Esophagus squamous epithelium (tissue), 5 donors: ENCODE measurements around the gene APBA2. TPM values are rescaled to one million over a fixed set of nuclear protein-coding genes. Genes with fewer than 3 reads are reported as not detected.

ENCODE experiments used
- DNase-seq: peaks from one replicate; lab custom pipeline; 2025; lab: John Stamatoyannopoulos, UW
- H3K27ac ChIP-seq, 4 donors: fragments of 200-600 bp; sonication (generic); one replicate each; pipeline ENCODE4 v1.5.1; 2016 to 2019; ENCODE audit warnings: mild to moderate bottlenecking in 1 of 4
- H3K27me3 ChIP-seq, 4 donors: fragments of 200-600 bp; sonication (generic); 1 replicate in 3 of 4; 2 replicates in 1 of 4; pipeline versions ENCODE4 v1.5.1 to v1.6.0; 2017 to 2021; ENCODE audit warnings: antibody characterized with exemption in 1 of 4
- H3K36me3 ChIP-seq, 3 donors: fragments of 200-600 bp; sonication (generic); one replicate each; pipeline ENCODE4 v1.5.1; 2016 to 2019
- H3K4me1 ChIP-seq, 3 donors: fragments of 200-600 bp; sonication (generic); one replicate each; pipeline ENCODE4 v1.5.1; 2017 to 2019
- H3K4me3 ChIP-seq, 4 donors: fragments of 200-600 bp; sonication (generic); 1 replicate in 3 of 4; 2 replicates in 1 of 4; pipeline ENCODE4 v1.5.1; 2016 to 2019; ENCODE audit warnings: mild to moderate bottlenecking in 2 of 4, moderate library complexity in 1 of 4
- H3K9me3 ChIP-seq, 3 donors: fragments of 200-600 bp; sonication (generic); one replicate each; pipeline ENCODE4 v1.5.1; 2016 to 2019
- POLR2A ChIP-seq, 4 donors: fragments of 450-650 bp; IDR thresholded peaks; one replicate each; pipeline ENCODE4 v1.6.1; 2017; ENCODE audit warnings: antibody characterized with exemption in 4 of 4, mild to moderate bottlenecking in 4 of 4, moderate library complexity in 3 of 4
- WGBS, 2 donors: methylation state at CpG; one replicate each; pipeline ENCODE4 v1.1.5; 2018; 5-methylcytosine and 5-hydroxymethylcytosine counted together
- intact Hi-C: fragments of 100-400 bp; cut with DNase I; formaldehyde crosslinking; loops from one replicate; pipeline ENCODE4 v1.15.0; 2022
- total RNA-seq, 4 donors: library from RNA; depleted of rRNA; stranded (reverse); fragments of >200 nt; gene quantifications; one replicate each; pipeline ENCODE4 v1.1.0, GENCODE V29; 2016
- TF ChIP-seq, protein P1 (sequence below), 6 experiments: fragments of 450-650 bp in 4 of 6; fragments of 200-600 bp in 2 of 6; sonication (generic) in 2 of 6; IDR thresholded peaks; one replicate each; pipeline ENCODE4 v1.5.1; 2016 to 2019; ENCODE audit warnings: antibody characterized with exemption in 6 of 6, mild to moderate bottlenecking in 4 of 6, moderate library complexity in 4 of 6
- donor health status: DM: yes; HTN: yes; CAD: no.

Gene APBA2
- total RNA-seq, 4 donors from 2014 or later = 0.82 to 9.9 (median 1.6) TPM

- Histone ChIP-seq H3K4me3 (no peak overlapping the region), H3K4me1 (no peaks in the 10 kb centered on the region), H3K9me3 (no peaks in the 10 kb centered on the region), H3K36me3 (no peaks in the 10 kb centered on the region), H3K27ac (no peak overlapping the region), H3K27me3 (no peaks in the 10 kb centered on the region)
- TF ChIP-seq POLR2A (IDR thresholded peaks at IDR 0.05) = no peak
- TF ChIP-seq, protein P1, sequence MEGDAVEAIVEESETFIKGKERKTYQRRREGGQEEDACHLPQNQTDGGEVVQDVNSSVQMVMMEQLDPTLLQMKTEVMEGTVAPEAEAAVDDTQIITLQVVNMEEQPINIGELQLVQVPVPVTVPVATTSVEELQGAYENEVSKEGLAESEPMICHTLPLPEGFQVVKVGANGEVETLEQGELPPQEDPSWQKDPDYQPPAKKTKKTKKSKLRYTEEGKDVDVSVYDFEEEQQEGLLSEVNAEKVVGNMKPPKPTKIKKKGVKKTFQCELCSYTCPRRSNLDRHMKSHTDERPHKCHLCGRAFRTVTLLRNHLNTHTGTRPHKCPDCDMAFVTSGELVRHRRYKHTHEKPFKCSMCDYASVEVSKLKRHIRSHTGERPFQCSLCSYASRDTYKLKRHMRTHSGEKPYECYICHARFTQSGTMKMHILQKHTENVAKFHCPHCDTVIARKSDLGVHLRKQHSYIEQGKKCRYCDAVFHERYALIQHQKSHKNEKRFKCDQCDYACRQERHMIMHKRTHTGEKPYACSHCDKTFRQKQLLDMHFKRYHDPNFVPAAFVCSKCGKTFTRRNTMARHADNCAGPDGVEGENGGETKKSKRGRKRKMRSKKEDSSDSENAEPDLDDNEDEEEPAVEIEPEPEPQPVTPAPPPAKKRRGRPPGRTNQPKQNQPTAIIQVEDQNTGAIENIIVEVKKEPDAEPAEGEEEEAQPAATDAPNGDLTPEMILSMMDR (IDR thresholded peaks at IDR 0.05) = no peak
- no peak for DNase-seq
- 75% methylated on average over 3 to 4 of the region's 5 CpGs for WGBS, 2 donors
- intact Hi-C loops = no loop called here
These were observed 186.7 kb downstream of the APBA2 start for GRCh38 chr15:29072444-29072843.

GRCh38 chr15:29074045-29074444 lies 188.3 kb downstream of the APBA2 start:
- H3K27me3 ChIP-seq = no peaks in the 10 kb centered on the region
- H3K9me3 ChIP-seq = no peaks in the 10 kb centered on the region
- intact Hi-C loops = no loop called here
- DNase-seq = no peak
- H3K27ac ChIP-seq = no peak overlapping the region
- no peak overlapping the region for H3K4me3 ChIP-seq
- TF ChIP-seq, protein P1 (IDR thresholded peaks at IDR 0.05) = no peak
- no peak for TF ChIP-seq POLR2A (IDR thresholded peaks at IDR 0.05)
- H3K36me3 ChIP-seq = no peaks in the 10 kb centered on the region
- no peaks in the 10 kb centered on the region for H3K4me1 ChIP-seq
- 38 to 40% methylated on average over 4 of the region's 4 CpGs for WGBS, 2 donors

DNA sequence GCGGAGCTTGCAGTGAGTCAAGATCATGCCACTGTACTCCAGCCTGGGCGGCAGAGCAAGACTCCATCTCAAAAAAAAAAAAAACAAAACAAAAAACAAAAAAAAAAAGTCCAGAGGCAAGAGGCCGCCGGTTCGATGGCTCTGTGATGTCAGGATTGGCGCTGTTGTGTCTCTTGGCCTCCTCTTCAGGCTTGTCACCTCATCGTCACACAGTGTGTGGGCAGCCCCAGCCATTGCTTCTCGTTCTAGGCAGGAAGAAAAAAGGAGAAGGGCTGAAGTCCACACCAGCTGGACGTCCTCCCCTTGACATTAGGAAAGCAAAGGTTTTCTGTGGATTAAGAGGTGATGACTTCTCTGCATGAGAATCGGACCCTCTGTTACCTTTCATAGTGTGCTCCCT lies 192.8 kb downstream of the APBA2 start:
- DNase-seq = no peak
- H3K27me3 ChIP-seq = no peaks in the 10 kb centered on the region
- H3K9me3 ChIP-seq = no peaks in the 10 kb centered on the region
- H3K27ac ChIP-seq = no peak overlapping the region
- WGBS, 2 donors = 83 to 89% methylated on average over 8 to 9 of the region's 10 CpGs
- H3K36me3 ChIP-seq = no peaks in the 10 kb centered on the region
- no peaks in the 10 kb centered on the region for H3K4me1 ChIP-seq
- TF ChIP-seq POLR2A (IDR thresholded peaks at IDR 0.05) = no peak
- TF ChIP-seq, protein P1 (IDR thresholded peaks at IDR 0.05) = no peak
- intact Hi-C loops = no loop called here
- H3K4me3 ChIP-seq = no peak overlapping the region

DNA sequence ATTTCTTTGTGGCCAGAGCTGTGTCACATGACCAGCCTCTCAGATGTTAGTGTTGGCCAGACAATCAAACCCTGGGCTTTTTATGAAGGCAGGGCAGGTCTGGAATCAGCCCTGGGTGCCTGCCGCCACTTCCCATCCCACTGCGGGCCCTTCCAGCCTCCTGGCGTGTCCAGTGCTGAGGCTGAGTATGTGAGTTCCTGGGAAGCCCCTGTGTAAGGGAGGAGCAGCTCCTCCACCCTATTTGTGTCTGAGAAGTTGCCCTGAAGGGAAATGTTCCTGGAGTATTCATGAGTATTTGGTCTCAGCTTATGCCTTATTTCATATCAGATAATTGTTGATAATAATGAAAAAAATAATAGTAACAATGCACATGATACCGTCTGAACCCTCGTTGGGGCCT lies 193.7 kb downstream of the APBA2 start:
- H3K27ac ChIP-seq = no peak overlapping the region
- no peaks in the 10 kb centered on the region for H3K4me1 ChIP-seq
- DNase-seq = no peak
- H3K27me3 ChIP-seq = no peaks in the 10 kb centered on the region
- no peaks in the 10 kb centered on the region for H3K36me3 ChIP-seq
- WGBS, 2 donors = 82 to 88% methylated on average over 2 to 4 of the region's 5 CpGs
- TF ChIP-seq POLR2A (IDR thresholded peaks at IDR 0.05) = no peak
- TF ChIP-seq, protein P1 (IDR thresholded peaks at IDR 0.05) = no peak
- H3K9me3 ChIP-seq = no peaks in the 10 kb centered on the region
- H3K4me3 ChIP-seq = no peak overlapping the region
- intact Hi-C loops = no loop called here

DNA sequence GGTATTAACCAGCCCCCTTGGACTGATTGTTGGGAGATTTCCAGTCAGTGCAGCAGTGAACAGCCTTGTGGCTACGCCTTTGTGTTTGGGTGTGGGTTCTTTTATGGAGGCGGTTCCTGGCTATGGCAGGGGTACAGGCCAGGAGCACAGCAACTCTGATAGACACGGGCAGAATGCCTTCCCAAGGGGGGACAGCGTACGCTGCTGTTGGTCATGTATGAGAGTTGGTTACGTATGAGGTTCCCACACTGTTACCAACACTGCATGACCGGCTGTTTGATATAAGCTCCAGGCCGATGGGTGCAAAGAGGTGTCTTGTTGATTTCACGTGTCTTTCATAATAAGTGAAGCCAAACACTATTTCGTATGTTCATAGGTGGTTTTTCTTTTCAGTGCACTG lies 196.0 kb downstream of the APBA2 start:
- no peaks in the 10 kb centered on the region for H3K9me3 ChIP-seq
- TF ChIP-seq, protein P1 (IDR thresholded peaks at IDR 0.05) = no peak
- no peak for TF ChIP-seq POLR2A (IDR thresholded peaks at IDR 0.05)
- H3K27ac ChIP-seq = no peak overlapping the region
- no peaks in the 10 kb centered on the region for H3K27me3 ChIP-seq
- H3K36me3 ChIP-seq = no peaks in the 10 kb centered on the region
- H3K4me3 ChIP-seq = no peak overlapping the region
- H3K4me1 ChIP-seq = no peaks in the 10 kb centered on the region
- 86 to 93% methylated on average over 7 to 10 of the region's 10 CpGs for WGBS, 2 donors
- intact Hi-C loops = no loop called here
- no peak for DNase-seq
